GM18867 (cell line): ENCODE measurements around the gene SHROOM2.
A peak's percentile ranks its signal among the peaks of the same experiment; 100 is the strongest.

Source experiments
- ATAC-seq: cut with Tn5 transposase; IDR thresholded peaks from one replicate; pipeline ENCODE4 v1.9.1; 2021; ENCODE audit warnings: mild to moderate bottlenecking, moderate library complexity; ENCODE audit not compliant: unreplicated experiment

The SHROOM2 gene

DNA sequence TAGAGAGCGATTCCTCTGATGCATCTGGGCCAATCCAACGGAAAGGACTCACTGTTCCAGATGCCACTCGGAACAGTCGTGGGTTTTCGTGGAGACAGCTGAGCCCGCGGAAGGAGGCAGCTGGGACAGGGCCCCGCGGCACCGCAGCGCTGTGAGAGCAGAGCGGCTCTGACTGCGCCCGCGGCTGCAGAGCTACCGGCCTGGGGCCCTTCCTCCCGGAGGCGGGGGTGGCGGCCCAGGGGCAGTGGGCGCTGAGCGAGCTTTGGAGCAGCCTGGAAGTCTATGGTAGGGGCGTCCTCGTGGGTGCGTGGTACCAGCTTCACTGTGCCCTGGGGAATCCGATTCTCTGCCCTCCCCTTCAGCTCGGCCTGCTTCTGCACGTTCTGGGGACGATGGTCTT lies 205.8 kb downstream of the SHROOM2 start:
- ATAC-seq, result no peak

DNA sequence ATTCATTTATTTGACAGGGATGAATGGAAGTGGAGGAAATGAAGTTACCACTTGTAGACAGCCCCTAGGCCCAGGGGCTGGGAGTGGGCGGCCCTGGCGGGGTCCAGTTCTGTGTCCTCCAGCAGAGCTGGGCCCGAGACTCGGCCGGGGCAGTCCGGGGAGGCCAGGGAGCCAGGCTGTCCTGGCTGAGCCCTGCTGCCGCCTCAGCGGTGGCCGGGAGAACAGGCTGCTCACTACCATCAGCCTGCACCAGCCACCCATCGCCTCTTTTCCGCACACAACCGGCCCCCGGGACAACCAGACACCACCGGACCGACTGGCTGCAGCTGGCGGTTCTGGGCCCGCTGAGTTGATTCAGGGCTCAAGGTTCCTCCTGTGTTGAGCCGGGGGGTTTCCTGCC lies 206.5 kb downstream of the SHROOM2 start:
- ATAC-seq, result no peak

DNA sequence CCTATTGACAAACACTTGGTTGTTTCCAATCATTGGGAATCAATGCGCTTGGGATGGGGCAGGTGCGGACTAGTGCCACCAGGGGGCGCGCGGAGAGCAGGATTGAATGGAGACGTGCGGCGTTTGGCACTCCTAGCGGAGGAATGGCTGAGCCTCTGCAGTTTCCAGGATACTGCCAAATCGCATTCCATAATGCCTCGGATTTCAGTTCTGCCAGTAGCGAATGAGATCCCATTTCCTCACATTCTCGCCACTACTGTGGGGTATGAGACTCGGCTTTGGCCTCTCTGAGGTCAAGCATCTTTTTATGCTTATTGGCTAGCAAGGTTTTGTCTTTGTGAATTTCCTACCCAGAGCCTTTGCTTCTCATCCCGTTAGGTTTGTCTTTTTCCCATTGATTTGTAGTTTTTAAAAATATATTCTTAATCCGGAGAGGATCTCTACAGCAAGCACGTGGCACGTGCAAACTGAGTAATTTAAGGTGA lies 209.7 kb downstream of the SHROOM2 start:
- ATAC-seq, result peak; percentile 82

DNA sequence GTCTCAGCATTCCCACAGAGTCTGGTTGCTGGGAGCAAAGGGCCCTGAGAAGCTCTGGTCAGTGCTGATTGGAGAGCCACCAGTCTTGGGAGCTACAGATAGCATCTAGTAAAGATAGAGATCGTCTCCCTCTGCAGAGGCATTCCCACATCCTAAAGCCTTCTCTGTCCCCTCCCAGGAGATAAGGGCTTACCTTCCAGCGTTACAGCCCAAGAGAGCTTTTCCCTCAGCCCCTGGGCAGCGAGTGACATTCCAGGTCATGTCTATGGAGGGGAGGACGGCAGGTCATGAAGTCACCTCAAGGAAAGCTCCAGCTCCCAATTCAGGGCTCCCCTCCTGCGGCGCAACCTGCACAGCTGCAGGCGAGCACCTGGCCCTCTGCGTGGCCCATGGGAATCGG lies 210.8 kb downstream of the SHROOM2 start:
- no peak for ATAC-seq

DNA sequence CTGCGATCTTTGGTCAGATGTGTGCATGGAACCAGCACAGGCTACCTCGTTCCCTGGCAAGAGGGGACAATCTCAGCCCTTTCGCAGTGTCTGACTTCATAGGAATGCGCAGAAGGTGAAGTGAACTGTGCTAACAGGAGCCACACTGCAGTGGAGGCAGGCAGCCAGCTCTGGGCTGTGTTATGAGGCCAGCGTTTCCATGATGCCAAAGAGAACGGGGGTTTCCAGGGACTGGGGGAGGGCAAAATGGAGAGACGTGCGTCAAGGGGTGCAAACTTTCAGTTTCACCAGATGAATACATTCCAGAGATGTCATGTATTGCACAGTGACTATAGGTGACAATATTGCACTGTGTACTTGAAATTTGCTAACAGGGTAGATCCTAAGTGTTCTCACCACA lies 211.3 kb downstream of the SHROOM2 start:
- ATAC-seq, result peak; percentile 58
